ENCODE measurements around the gene CAB39.
"Not testable (repeated sequence)": the region's sequence is repeated elsewhere in the genome, so short reads cannot be mapped to it uniquely, and the experiment has no call there.

Gene CAB39

DNA sequence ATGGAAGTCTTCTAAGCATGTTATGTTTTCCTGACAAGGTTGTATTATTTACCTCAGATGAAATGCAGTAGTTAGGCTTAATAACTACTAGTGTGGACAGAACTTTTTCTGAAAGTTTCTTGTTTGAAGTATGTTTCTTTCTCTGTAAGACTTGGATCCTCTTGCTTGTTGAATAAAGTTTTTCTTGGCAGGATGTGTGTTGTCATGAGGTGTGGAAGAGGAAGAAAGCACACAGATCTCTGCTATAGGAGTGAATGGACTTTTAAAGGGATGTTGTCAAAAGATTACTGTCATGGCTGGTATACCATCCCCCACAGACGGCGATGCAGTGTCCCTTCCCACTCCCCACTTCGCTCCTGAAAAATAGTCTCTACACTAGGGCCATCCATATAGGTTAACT, 2.6 kb downstream of the CAB39 start:
- no peak for DNase-seq (ENCODE audit: low read depth)

DNA sequence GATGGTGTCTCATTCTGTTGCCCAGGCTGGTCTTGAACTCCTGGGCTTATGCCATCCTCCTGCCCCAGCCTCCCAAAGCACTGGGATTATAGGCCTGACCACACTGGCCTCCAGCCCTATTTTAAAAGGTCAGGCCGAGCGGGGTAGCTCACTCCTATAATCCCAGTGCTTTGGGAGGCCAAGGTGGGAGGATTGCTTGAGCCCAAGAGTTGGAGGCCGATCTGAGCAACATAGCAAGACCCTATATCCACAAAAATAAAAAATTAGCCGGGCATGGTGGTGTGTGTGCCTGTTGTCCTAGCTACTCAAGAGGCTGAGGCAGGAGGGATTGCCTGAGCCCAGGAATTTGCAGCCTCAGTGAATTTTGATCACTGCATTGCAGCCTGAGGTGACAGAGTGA, 3.9 kb downstream of the CAB39 start:
- DNase-seq (ENCODE audit: low read depth) = no peak

DNA sequence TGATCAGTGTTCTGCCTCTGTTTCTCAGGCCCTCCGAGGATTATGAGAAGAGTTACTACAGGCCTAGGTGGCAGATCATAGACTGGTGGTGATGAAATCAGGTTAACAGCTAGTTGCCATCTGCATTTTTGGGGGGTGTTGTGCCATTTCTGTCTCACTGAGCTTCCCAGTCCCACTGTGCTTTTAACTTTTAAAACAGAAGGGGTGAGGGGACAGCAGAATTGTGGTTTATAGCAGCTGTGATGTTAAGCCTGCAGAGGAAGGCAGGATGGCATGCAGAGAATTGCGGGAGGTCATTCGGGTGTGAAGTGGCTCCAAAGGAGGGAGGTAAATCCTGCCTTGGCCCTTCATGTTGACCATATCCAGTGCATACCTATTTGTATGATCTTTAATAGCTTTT, 5.0 kb downstream of the CAB39 start:
- no peak for DNase-seq (ENCODE audit: low read depth)

DNA sequence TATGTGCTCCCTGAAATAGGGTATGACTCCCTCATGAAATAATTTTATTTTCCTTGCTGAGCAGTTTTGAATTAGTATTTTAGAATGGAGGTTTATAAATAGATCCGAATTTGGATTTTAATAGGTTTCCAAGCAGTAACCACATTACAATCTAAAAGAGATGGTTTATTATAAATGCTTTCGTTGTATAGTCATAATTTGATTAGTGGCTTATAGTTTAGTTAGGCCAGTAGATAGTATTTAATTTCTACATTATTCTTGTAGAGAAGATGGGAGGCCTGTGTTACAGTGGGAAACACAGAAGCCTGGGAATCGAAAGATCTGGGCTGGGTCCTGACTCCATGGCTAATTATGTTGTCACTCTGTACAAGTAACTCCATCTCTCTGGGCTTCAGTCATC, 6.7 kb downstream of the CAB39 start:
- DNase-seq (ENCODE audit: low read depth) = no peak

DNA sequence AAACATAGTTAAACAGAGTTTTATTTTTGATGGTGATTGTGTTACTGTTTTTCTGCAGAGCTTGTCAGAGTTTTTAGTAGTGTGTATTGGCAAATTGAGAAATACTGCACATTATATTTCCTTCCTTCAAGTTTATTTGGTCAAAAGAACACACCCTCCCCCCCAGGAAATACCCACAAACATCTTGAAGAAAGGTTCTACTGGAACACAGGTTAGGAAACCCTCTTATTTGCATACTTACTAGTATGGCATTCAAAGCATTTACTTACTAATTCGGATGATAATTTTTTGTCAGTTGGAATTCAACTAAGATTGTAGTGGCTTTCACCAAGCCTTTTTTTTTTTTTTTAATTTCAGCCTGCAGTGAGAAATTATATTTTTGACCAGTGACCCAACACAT, 9.1 kb downstream of the CAB39 start:
- DNase-seq (ENCODE audit: low read depth) = no peak

DNA sequence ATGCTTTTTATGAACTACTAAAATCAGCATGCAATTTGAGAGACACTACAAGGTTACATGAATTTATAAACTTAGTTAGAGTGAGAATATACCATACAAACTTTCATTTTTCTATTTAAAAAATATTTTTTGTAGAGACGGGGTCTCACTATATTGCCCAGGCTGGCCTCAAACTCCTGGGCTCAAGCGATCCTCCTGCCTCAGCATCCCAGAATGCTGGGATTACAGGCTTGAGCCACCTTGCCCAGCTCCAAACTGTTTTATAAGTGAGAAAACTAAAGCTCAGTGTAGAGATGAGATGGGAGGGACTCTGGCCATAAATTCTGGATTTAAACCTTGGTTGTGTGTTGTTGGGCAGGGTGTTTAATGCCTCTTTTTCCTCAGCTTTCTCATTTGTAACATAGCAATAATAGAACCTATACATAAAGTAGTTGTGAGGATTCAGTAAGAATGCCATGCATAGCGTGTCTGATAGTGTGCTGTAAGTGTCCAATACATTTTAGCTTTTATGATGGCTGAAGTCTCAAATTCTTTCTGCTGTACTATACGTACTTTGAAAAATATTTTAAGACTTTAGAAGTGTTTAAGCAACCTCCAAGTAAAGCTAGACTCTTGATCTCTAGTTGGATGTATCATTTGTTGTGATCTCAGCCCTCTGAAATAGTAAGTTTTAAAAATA, 9.7 kb downstream of the CAB39 start:
- DNase-seq (ENCODE audit: low read depth) = no peak

DNA sequence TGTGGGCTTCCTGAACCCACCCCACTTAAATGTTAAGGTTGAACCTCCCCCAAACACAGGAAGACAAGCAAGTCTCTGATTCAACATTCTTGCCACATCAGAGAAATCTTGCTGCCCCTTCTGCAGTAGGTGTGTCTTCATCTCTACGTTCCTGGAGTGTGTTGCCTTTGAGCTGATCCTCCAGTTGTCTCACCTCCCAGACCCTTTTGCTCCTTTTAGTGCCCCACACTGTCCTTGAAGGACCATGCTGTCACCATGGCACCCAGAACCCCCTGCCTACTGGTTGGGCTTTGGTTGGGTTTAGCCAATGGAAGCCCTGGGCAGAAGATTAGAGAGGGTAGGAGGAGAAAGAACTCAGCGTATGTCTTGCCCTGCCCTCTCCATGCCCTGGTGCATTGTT, 10.7 kb downstream of the CAB39 start:
- no peak for DNase-seq (ENCODE audit: low read depth)

DNA sequence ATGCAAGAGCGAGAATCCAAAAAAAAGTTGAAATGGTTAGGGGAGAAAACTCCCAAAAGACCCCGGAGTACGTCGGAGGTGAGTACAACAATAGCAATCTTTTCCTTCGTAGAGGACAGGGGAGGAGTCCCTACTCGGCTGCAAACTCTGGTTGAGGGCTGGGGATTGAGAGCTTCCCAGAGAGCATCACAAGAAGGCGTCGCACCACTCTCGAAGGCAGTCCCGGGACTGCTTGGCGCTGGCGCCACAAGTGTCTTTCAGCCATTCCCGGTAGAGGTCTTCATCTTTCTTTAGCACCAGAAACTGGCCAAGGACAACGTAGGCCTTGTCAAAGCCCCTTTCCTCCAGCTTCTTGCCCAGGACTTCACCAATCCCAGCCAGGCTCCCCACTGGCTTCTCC, 12.3 kb downstream of the CAB39 start:
- DNase-seq (ENCODE audit: low read depth) = not testable (repeated sequence)

DNA sequence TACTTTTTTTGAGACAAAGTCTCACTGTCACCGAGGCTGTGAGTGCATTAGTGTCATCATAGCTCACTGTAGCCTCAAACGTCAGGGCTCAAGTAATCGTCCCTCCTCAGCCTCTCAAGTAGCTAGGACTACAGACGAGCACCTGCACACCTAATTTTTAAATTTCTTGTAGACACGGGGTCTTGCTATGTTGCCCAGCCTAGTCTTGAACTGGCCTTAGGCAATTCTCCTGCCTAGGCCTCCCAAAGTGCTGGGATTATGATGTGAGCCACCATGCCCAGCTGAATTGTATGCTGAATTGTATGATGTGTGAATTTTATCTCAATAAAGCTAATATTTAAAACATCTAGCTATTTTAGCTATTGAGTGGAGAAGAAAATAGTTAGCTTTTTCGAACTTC, 18.9 kb downstream of the CAB39 start:
- no peak for DNase-seq (ENCODE audit: low read depth)

DNA sequence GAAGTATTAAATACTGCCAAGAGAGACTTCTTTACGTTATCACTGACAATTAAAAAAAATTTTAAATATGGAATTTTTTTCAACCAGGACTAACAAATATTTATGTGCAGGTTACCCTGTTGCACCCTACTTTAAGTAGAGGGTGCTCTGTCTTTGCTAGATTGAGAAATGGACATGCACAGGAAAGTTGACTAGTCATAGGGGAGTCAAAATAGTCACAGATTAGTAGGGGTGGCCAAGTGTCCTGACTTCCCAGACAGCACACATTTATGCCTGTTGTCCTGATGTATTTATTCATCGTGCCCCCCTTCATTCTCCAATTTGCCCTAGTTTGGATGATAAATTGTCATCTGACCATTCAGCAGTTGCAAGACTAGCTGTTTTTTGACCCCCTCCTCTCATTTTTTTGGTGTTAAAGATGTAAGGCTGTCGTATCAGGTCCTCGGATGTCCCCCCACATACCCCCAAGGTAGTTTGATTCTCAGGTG, 20.3 kb downstream of the CAB39 start:
- no peak for DNase-seq (ENCODE audit: low read depth)

DNA sequence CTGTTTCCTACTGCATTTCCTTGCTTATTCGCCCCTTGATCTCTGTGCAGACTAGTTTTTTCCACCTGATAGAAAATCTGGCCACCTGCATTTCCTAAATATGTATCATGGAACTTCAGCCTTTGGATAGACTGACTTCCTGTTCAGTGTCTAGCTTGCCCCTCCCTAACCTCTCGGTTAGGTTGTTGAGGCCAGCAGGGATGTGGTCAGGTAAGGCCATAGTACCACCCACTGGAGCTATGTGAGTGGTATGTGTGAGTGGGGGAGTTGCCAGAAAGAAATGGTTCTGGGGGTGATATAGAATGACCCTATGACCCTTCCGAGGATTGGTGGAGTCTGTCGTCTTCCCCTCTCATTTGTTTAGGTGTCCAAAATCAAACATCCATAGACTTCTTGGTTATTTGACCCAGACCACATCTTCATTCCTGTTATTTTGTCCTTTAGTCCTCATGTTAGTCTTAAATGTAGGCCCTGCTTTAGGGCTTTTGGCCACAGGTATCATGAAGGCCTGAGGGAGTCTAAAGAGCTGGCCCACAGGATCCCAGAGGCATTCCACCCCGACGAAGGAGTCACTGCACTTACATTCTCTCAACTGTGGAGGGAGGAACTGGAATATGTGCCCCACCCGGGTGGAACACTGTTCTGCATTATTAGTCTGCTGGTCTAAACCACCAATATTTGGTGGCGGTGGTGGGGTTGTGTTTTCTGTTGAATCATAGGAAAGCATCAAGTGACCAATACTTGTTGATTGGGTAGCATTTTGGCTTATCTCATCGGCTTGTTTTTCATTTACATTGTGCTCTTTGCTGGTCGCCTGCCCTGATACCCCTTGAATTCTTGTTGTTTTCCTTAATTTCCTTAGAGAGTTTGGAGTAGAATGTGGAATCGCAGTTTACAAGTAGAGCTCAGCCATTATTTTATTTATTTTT, 21.9 kb downstream of the CAB39 start:
- no peak for DNase-seq (ENCODE audit: low read depth)

DNA sequence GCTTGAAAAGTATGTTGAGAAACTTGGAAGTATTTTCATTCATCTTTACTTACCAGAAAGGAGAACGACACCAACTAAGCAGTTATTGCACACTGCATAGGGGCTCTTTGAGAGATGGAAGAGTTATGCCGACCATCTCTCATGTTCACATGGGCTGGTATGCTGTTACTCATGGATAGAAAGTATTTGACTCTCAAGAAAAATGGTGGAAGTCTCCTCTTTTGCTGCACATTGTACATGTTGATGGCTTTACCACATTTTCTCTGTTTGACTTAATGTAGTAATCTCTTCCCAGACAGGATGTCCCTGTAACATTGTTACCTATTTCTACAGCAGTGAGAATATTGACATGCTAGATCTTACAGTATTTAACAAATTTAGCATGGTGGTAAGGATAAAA, 23.2 kb downstream of the CAB39 start:
- DNase-seq (ENCODE audit: low read depth) = no peak

DNA sequence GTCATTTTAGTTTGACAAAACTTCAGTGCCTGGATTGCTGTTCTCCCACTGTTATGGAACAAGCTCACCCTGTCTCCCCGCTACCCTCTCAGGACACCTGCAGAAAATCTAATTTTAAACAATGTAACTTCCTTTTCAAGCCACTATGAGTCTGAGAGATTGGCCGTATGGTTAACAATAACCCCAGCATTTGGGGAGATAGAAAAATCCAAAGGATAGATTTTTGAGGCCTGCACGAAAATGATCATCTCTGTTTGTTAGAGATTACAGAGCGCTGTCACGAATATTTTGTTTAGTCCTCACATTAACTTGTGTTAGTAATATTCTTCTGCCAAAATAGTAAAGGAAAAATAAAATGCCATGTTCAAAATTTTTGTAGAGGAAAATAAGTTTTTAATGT, 24.7 kb downstream of the CAB39 start:
- no peak for DNase-seq (ENCODE audit: low read depth)

DNA sequence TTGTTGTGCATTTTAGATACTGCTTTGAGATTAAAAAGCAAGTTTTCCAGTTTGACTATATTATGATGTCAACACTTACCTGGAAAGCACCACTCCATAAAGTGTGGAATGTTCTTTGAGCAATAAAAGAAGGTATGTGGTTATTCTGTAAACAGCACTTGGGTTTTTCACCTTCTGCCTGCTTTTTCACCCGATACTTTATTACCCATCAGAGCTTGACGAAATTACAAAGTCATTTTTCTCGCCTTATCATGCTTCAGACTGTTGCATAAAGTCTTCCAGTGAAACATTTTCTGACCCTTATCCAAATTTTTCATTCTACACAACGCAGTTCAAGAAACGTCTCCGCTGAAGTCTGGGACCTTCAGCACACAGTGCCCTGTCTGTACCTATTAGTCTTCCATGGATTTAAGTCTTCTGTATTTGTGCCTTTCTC, 25.2 kb downstream of the CAB39 start:
- no peak for DNase-seq (ENCODE audit: low read depth)

DNA sequence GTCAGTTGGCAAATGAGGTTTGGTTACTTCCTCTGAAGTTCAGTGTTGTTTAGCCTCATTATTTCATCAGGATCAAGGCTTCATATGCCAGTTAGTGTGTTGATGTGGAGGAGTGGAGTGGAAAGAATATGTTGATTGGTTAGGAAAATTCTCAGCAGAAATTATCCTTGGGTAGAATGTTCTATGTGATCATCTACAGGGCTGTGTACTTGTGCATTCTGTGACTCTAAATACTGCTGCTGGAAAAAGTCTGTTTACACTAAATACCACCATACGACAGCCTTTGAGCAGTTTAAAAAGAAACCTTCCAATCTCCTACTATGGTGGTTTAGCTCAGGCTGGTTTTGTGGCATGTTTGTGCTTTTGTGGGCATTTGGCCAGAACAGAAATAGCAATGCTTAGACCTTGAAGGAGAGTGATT, 25.8 kb downstream of the CAB39 start:
- DNase-seq (ENCODE audit: low read depth) = no peak

DNA sequence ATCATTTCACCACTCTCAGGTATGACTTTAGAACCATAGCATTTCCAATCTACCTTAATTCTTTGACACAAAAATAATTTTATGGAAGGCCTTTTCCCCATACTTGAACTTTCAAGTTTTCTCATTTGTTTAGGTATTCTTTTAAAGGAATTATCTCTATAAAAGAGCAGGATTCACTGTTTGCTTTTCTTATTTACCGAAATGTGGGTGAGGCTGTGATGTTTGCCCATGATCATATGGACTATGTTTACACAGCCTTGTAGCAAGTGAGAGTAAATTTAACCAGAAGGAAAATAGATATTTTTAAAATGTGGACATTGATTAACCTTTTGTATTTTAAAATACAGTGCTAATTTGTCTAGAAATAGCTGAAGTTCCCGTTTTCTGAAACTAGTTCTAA, 26.3 kb downstream of the CAB39 start:
- DNase-seq (ENCODE audit: low read depth) = no peak

DNA sequence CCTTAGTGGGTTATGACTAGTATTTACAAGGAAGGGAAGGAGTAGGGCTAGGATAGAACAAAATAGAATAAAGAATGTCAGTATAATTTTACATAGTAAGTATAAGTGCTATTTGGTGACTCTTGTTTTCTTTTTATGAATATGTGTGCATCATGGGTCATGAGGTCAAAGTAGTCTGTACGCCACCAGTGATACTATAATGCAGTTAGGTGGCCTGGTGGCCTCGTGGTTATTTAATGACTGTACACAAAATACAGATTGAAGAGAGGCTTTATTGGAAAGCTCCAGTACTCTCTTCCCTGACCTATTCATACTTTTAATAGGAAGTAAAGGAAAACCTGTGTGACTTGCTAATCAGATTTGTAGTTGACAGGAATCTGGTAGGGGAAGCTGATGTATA, 27.3 kb downstream of the CAB39 start:
- no peak for DNase-seq (ENCODE audit: low read depth)

DNA sequence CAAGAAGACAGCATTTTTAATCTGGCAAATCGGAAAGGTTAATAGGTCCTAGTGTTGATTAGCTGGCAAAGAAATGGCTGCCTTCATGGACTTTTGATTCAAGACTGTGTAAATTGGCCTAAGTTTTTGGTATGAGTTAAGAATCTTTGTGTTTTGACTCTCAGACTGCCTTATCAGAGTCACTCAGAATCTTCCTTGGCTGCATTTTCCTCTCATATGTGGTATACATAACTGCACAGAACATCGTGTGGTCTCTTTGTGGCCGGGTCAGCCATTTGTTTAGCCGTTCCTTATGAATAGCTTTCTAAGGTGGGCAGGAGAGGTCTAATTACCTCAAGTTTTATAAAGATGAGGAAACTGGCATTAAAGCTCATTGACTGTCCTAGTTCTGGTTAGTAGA, 30.1 kb downstream of the CAB39 start:
- no peak for DNase-seq (ENCODE audit: low read depth)

DNA sequence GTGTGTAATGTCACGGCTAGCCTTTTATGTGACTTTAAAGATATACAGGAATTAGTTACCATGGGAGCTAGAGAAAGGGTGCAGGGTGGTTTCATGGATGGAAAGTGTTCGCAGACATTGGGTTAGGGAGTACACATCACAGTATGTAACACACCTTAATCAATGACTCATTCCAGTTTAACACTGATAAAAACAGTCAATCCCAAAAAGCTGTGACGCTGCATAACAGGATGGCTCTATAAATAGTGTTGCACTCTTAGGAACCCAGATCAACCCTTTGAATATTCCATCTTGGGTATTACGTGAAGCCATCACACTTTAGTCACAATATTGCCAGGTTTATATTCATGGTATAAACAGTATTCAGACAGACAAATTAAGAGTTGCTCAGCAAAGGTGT, 33.6 kb downstream of the CAB39 start:
- no peak for DNase-seq (ENCODE audit: low read depth)

DNA sequence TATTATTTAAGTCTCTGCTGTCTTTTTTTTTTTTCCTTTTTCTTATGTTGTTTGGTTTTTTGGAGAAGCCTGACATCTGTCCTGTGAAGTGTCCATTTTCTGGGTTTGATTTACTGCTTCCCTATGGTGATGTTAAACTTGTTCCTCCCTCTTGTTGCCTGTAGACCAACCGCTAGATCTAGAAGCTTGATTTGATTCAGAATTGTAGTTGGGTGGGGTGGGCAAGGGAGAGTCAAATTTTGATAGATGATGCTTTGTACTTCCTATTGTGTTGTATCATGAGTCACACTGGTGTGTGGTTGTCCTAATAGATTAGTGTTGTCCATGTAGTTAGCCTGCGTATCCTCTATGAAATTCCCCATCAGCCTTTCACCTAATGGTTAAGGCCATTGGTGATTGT, 35.4 kb downstream of the CAB39 start:
- DNase-seq (ENCODE audit: low read depth) = no peak

DNA sequence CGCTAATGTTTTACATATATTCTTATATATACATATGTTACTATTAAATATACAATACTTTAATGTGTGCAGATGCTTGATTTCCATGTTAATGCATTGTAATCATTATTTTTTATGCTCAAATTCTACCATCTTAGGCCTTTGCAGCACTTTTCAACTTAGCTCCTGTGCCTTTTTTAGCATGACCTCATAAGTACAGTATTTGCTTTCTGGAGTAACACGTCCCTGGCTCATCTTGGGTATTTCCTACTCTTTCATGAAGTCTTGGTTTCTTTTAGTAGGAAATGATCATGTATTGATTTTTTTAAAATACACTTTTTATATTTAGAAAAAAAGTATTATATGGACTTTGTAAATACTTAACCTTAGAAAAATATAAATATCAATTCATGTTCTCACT, 36.5 kb downstream of the CAB39 start:
- no peak for DNase-seq (ENCODE audit: low read depth)

DNA sequence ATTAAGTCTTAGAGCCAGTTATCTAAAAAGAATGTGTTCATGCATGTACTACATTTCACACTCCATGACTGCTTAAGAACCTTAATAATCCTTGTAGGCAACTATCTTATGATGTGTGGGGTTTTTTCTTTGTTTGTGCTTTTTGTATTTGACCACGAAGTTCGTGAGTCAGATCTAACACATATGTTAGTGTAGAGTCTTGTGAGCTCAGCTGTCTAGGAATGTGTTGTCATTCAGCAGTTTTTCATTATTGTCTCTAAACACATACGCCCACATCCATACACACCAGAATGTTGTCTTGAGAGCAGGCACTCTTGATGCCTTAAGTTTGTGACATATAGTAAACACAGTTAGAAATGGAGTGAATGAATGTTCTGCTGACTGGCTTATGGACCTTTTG, 38.4 kb downstream of the CAB39 start:
- DNase-seq (ENCODE audit: low read depth) = no peak

DNA sequence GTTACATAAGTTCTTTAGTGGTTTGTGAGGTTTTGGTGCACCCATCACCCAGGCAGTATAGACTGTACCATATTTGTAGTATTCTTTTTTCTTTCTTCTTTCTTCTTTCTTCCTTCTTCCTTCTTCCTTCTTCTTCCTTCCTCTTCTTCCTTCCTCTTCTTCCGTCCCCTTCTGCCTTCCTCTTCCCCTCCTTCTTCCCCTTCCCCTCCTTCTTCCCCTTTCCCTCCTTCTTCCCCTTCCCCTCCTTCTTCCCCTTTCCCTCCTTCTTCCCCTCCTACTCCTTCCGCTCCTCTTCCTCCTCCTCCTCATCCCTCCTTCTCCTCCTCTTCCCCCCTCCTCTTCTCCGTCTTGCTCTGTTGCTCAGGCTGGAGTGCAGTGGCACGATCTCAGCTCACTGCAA, 41.6 kb downstream of the CAB39 start:
- DNase-seq (ENCODE audit: low read depth) = no peak
